B cell (primary cell): Measurements from ENCODE around the gene EYA4. TPM values are rescaled to one million over a fixed set of nuclear protein-coding genes. Genes with fewer than 3 reads are reported as not detected.

Source experiments
- ATAC-seq: fragments of 200-7000 bp; cut with Tn5 transposase; one replicate; pipeline ENCODE4 v1.10.0; 2021; ENCODE audit warnings: low read depth, mild to moderate bottlenecking, moderate number of reproducible peaks, moderate library complexity
- CTCF ChIA-PET: fragments of 350-600 bp; sonication (Branson Sonifier 250); formaldehyde crosslinking; loops from one replicate; lab custom pipeline; 2021; ENCODE audit warnings: antibody characterized with exemption, inconsistent platforms; lab: Charles Lee
- POLR2A ChIA-PET: fragments of 350-600 bp; sonication (Branson Sonifier 250); formaldehyde crosslinking; loops from one replicate; lab custom pipeline; 2021; ENCODE audit warnings: antibody characterized with exemption; lab: Charles Lee
- DNase-seq: peaks from one replicate; pipeline ENCODE4 v3.0.0; 2013
- H2AFZ ChIP-seq: 2 replicates; pipeline ENCODE4 v1.6.1; 2012; ENCODE audit warnings: mild to moderate bottlenecking, low read depth, low read length; ENCODE audit not compliant: insufficient read depth, poor library complexity, severe bottlenecking
- H3K27ac ChIP-seq, 2 donors: 1 replicate in 1 of 2; 2 replicates in 1 of 2; pipeline ENCODE4 v1.5.1; 2012 to 2013; ENCODE audit warnings: low read length in 2 of 2, mild to moderate bottlenecking in 2 of 2, moderate library complexity in 1 of 2
- H3K27me3 ChIP-seq, 4 experiments: fragments of 200-600 bp in 1 of 4; sonication (generic) in 1 of 4; replicated peaks in 1 of 4; 1 replicate in 2 of 4; 2 replicates in 2 of 4; pipeline versions ENCODE4 v1.6.1 to v1.7.0; 2013 to 2016; ENCODE audit warnings: low read length in 3 of 4, mild to moderate bottlenecking in 2 of 4, mixed read lengths in 1 of 4, moderate library complexity in 1 of 4; ENCODE audit not compliant: insufficient read depth in 4 of 4, control insufficient read depth in 3 of 4; ENCODE audit errors: control extremely low read depth in 1 of 4
- H3K36me3 ChIP-seq, 2 experiments: replicated peaks in 1 of 2; 1 replicate in 1 of 2; 2 replicates in 1 of 2; pipeline versions ENCODE4 v1.6.1 to v1.7.1; 2013; ENCODE audit warnings: low read length in 1 of 2; ENCODE audit not compliant: insufficient read depth in 2 of 2, control insufficient read depth in 1 of 2; ENCODE audit errors: control extremely low read depth in 1 of 2, extremely low read depth in 1 of 2
- H3K4me1 ChIP-seq, 2 donors: fragments of 200-600 bp in 1 of 2; sonication (generic) in 1 of 2; 1 replicate in 1 of 2; 2 replicates in 1 of 2; pipeline versions ENCODE4 v1.5.1 to v1.6.1; 2013 to 2017; ENCODE audit warnings: low read length in 2 of 2; ENCODE audit not compliant: control insufficient read depth in 2 of 2, insufficient read depth in 2 of 2
- H3K4me2 ChIP-seq: replicated peaks from 2 replicates; pipeline ENCODE3; 2012; ENCODE audit warnings: mild to moderate bottlenecking, low read depth, low read length; ENCODE audit not compliant: poor library complexity, severe bottlenecking
- H3K4me3 ChIP-seq, 5 experiments: fragments of 200-600 bp in 1 of 5; sonication (generic) in 1 of 5; 1 replicate in 3 of 5; 2 replicates in 2 of 5; pipeline versions ENCODE4 v1.5.1 to v1.7.0; 2011 to 2016; ENCODE audit warnings: low read length in 4 of 5, mild to moderate bottlenecking in 4 of 5, low read depth in 2 of 5, control low read depth in 1 of 5, moderate library complexity in 1 of 5; ENCODE audit not compliant: insufficient read depth in 1 of 5; ENCODE audit errors: control extremely low read depth in 1 of 5, extremely low read depth in 1 of 5
- H3K79me2 ChIP-seq: fragments of 200-600 bp; sonication (generic); one replicate; pipeline ENCODE4 v1.6.0; 2016; ENCODE audit warnings: low read length; ENCODE audit not compliant: control insufficient read depth, insufficient read depth
- H3K9ac ChIP-seq: fragments of 200-600 bp; sonication (generic); 2 replicates; pipeline ENCODE4 v1.6.1; 2017; ENCODE audit warnings: mild to moderate bottlenecking, low read length, moderate library complexity
- H3K9me3 ChIP-seq, 3 donors: one replicate each; pipeline versions ENCODE4 v1.6.1 to v1.7.1; 2013; ENCODE audit warnings: low read length in 2 of 3; ENCODE audit not compliant: control insufficient read depth in 2 of 3, insufficient read depth in 1 of 3; ENCODE audit errors: control extremely low read depth in 1 of 3
- H4K20me1 ChIP-seq: 2 replicates; pipeline ENCODE4 v1.6.0; 2012; ENCODE audit warnings: mild to moderate bottlenecking, low read length; ENCODE audit not compliant: insufficient read depth, control insufficient read depth, poor library complexity, severe bottlenecking
- H3K27ac Mint-ChIP-seq: one replicate; pipeline ENCODE4 v1.8.0; 2021; ENCODE audit warnings: mixed read lengths
- H3K27me3 Mint-ChIP-seq: one replicate; pipeline ENCODE4 v1.8.0; 2021; ENCODE audit warnings: mixed read lengths
- H3K4me1 Mint-ChIP-seq: one replicate; pipeline ENCODE4 v1.8.0; 2021; ENCODE audit warnings: mixed read lengths
- H3K4me3 Mint-ChIP-seq: one replicate; pipeline ENCODE4 v1.8.0; 2021; ENCODE audit warnings: mixed read lengths
- H3K9me3 Mint-ChIP-seq: one replicate; pipeline ENCODE4 v1.8.0; 2022; ENCODE audit warnings: mixed read lengths; ENCODE audit not compliant: insufficient read depth
- CTCF ChIP-seq: fragments of 200-600 bp; IDR thresholded peaks from one replicate; pipeline ENCODE4 v1.8.0; 2022; ENCODE audit warnings: antibody characterized with exemption, mild to moderate bottlenecking
- EZH2 ChIP-seq: IDR thresholded peaks from 2 replicates; pipeline ENCODE4 v1.6.1; 2012; ENCODE audit warnings: borderline replicate concordance, low read depth, mild to moderate bottlenecking, moderate library complexity, low read length; ENCODE audit not compliant: insufficient read depth, poor library complexity, severe bottlenecking
- WGBS: methylation state at CpG from one replicate; pipeline ENCODE4 v1.1.5; 2013; ENCODE audit warnings: missing lambda C conversion rate; ENCODE audit not compliant: insufficient coverage; 5-methylcytosine and 5-hydroxymethylcytosine counted together
- intact Hi-C: fragments of 100-400 bp; cut with micrococcal nuclease; formaldehyde crosslinking; loops from one replicate; pipeline ENCODE4 v1.10.0; 2022
- polyA plus RNA-seq: library from polyadenylated mRNA; depleted of rRNA; stranded (reverse); fragments of >200 nt; gene quantifications from 2 replicates; pipeline ENCODE4 v1.2.3, GENCODE V29; 2012
- total RNA-seq, 2 donors: library from RNA; stranded (reverse); fragments of 120-200 nt in 1 of 2; gene quantifications; 1 replicate in 1 of 2; 2 replicates in 1 of 2; pipeline versions ENCODE4 v1.2.3 to v1.2.4, GENCODE V29; 2013 to 2022

The EYA4 gene
- total and polyA plus RNA-seq, 2 donors (not counting 1 experiment from before 2014, with no cell fraction given) = 0.49 TPM; not detected in 1

GRCh38 chr6:133242637-133243585 lies 1.8 kb downstream of the EYA4 start:
- H3K4me3 ChIP-seq = no peak overlapping the region
- H3K79me2 ChIP-seq = no peaks in the 10 kb centered on the region
- H3K9ac ChIP-seq = no peak overlapping the region
- intact Hi-C loops = no loop called here
- CTCF ChIA-PET = no interaction called here
- Mint-ChIP-seq H3K4me1 (peaks cover 20% of the 10 kb centered on the region), H3K27me3 (peaks cover 55% of the 10 kb centered on the region), H3K4me3 (peak overlapping the region; percentile 26), H3K27ac (no peak overlapping the region), H3K9me3 (no peaks in the 10 kb centered on the region)
- no peaks in the 10 kb centered on the region for H3K9me3 ChIP-seq
- WGBS = 5% methylated on average over 24 of the region's 36 CpGs
- TF ChIP-seq EZH2 = no peak
- no peak for TF ChIP-seq CTCF
- H3K4me2 ChIP-seq = no peak overlapping the region
- DNase-seq (peak; percentile 3), ATAC-seq (no peak)
- H3K27ac ChIP-seq = no peak overlapping the region
- POLR2A ChIA-PET = no interaction called here
- H3K27me3 ChIP-seq = peaks cover 0 to 33% (median 24%) of the 10 kb centered on the region in 4 experiments
- H2AFZ ChIP-seq = no peak overlapping the region
- peaks cover 8 to 15% of the 10 kb centered on the region in 2 donors for H3K4me1 ChIP-seq
- no peaks in the 10 kb centered on the region for H4K20me1 ChIP-seq
- H3K36me3 ChIP-seq = no peaks in the 10 kb centered on the region

- H3K27me3 ChIP-seq = peaks cover 0 to 33% (median 27%) of the 10 kb centered on the region in 4 experiments
- H3K4me3 ChIP-seq = no peak overlapping the region
- H2AFZ ChIP-seq = no peak overlapping the region
- POLR2A ChIA-PET = no interaction called here
- DNase-seq (no peak), ATAC-seq (no peak)
- CTCF ChIA-PET = no interaction called here
- H3K4me1 Mint-ChIP-seq = peaks cover 20% of the 10 kb centered on the region
- WGBS = no CpG with 5 or more reads among the region's 7 CpGs
- intact Hi-C loops = no loop called here
- H3K36me3 ChIP-seq = no peaks in the 10 kb centered on the region
- no peaks in the 10 kb centered on the region for H3K79me2 ChIP-seq
- H4K20me1 ChIP-seq = no peaks in the 10 kb centered on the region
- no peak overlapping the region for H3K9ac ChIP-seq
- no peaks in the 10 kb centered on the region for H3K9me3 ChIP-seq
- H3K4me3 Mint-ChIP-seq = no peak overlapping the region
- H3K27ac ChIP-seq = no peak overlapping the region
- H3K4me1 ChIP-seq = peaks cover 8 to 15% of the 10 kb centered on the region in 2 donors
- H3K9me3 Mint-ChIP-seq = no peaks in the 10 kb centered on the region
- peaks cover 53% of the 10 kb centered on the region for H3K27me3 Mint-ChIP-seq
- H3K4me2 ChIP-seq = no peak overlapping the region
- H3K27ac Mint-ChIP-seq = no peak overlapping the region
- TF ChIP-seq EZH2 (no peak), CTCF (no peak)
Measured at GRCh38 chr6:133243723-133244305, 2.7 kb downstream of the EYA4 start.
